Endothelial cell of umbilical vein (primary cell): Measurements from ENCODE around the gene MAT2A.

Experiments
- EZH2 ChIP-seq: IDR thresholded peaks from 2 replicates; pipeline ENCODE4 v1.6.1; 2012; ENCODE audit warnings: borderline replicate concordance, low read depth, mild to moderate bottlenecking, moderate library complexity, low read length, inconsistent platforms; ENCODE audit not compliant: severe bottlenecking
- FOS ChIP-seq: IDR thresholded peaks from 2 replicates; pipeline ENCODE4 v1.6.1; 2011; ENCODE audit warnings: mild to moderate bottlenecking, low read length, moderate library complexity, borderline replicate concordance; ENCODE audit not compliant: insufficient read depth
- JUN ChIP-seq: IDR thresholded peaks from 2 replicates; pipeline ENCODE4 v1.6.1; 2011; ENCODE audit warnings: borderline replicate concordance, low read depth; ENCODE audit not compliant: insufficient read length, insufficient read depth
- MYC ChIP-seq: IDR thresholded peaks from one replicate; pipeline ENCODE4 v1.6.1; 2011; ENCODE audit warnings: mild to moderate bottlenecking, low read depth, low read length
- POLR2A ChIP-seq: IDR thresholded peaks from 2 replicates; pipeline ENCODE4 v1.6.1; 2012; ENCODE audit warnings: low read depth, mild to moderate bottlenecking, control low read depth, low read length
- POLR2AphosphoS5 ChIP-seq: IDR thresholded peaks from 2 replicates; pipeline ENCODE4 v1.6.1; 2012; ENCODE audit warnings: low read depth, mild to moderate bottlenecking, control low read depth, low read length, moderate library complexity; ENCODE audit not compliant: insufficient read depth
- TF ChIP-seq, protein P1 (sequence below), 2 donors: IDR thresholded peaks; 1 replicate in 1 of 2; 2 replicates in 1 of 2; pipeline ENCODE4 v1.5.1; 2011; ENCODE audit warnings: low read length in 2 of 2, mild to moderate bottlenecking in 2 of 2, moderate library complexity in 2 of 2, control low read depth in 1 of 2, inconsistent platforms in 1 of 2, low read depth in 1 of 2; ENCODE audit not compliant: insufficient read depth in 1 of 2; ENCODE audit errors: extremely low read depth in 1 of 2
- TF ChIP-seq, protein P2 (sequence below): IDR thresholded peaks from 2 replicates; pipeline ENCODE4 v1.6.1; 2011; ENCODE audit not compliant: insufficient read depth, insufficient read length

DNA sequence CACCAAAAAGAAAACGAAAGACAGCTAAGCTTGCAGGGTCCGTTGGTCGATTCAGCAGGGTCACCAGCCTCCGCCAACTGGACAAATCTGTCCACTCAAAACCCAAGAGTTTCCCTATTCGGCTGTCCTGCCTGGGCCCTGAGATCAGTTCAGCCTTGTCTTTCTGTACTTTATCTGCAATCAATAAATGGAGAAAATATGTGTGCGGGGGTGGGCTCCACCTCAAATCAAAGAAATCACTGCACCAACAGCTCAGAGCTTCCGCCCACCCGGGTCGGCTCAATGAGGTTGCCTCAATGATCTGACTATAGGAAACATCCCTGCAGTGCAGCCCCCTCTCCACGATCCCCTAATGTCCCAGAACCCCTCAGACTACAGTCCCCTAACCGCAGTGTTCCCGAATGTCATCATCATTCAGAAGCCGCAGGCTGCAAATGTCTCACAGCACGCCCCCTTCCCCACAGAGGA is 21.9 kb downstream of the MAT2A start:
- TF ChIP-seq, protein P1, sequence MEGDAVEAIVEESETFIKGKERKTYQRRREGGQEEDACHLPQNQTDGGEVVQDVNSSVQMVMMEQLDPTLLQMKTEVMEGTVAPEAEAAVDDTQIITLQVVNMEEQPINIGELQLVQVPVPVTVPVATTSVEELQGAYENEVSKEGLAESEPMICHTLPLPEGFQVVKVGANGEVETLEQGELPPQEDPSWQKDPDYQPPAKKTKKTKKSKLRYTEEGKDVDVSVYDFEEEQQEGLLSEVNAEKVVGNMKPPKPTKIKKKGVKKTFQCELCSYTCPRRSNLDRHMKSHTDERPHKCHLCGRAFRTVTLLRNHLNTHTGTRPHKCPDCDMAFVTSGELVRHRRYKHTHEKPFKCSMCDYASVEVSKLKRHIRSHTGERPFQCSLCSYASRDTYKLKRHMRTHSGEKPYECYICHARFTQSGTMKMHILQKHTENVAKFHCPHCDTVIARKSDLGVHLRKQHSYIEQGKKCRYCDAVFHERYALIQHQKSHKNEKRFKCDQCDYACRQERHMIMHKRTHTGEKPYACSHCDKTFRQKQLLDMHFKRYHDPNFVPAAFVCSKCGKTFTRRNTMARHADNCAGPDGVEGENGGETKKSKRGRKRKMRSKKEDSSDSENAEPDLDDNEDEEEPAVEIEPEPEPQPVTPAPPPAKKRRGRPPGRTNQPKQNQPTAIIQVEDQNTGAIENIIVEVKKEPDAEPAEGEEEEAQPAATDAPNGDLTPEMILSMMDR (IDR thresholded peaks at IDR 0.05; ENCODE audit: extremely low read depth in 1 of 2, insufficient read depth in 1 of 2, low read depth in 1 of 2, low read length in 2 of 2): no peak
- TF ChIP-seq EZH2 (no peak), POLR2A (no peak), JUN (no peak), POLR2AphosphoS5 (no peak), FOS (no peak), MYC (no peak)
- TF ChIP-seq, protein P2, sequence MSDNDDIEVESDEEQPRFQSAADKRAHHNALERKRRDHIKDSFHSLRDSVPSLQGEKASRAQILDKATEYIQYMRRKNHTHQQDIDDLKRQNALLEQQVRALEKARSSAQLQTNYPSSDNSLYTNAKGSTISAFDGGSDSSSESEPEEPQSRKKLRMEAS: no peak
